Panc1 (cell line): ENCODE measurements around the gene INCENP. TPM values are rescaled to one million over a fixed set of nuclear protein-coding genes. Genes with fewer than 3 reads are reported as not detected.

Source experiments
- ATAC-seq: fragments of 200-7000 bp; cut with Tn5 transposase; 2 replicates; pipeline ENCODE4 v1.9.1; 2020; ENCODE audit warnings: mild to moderate bottlenecking, moderate library complexity
- BruUV-seq: library from RNA; stranded (reverse); fragments of 400-500 nt; replicated peaks from 2 replicates; lab custom pipeline; 2021; lab: Mats Ljungman, UMichigan
- CTCF ChIA-PET: fragments of 300-600 bp; sonication (Branson Sonifier 250); formaldehyde crosslinking; loops from one replicate; lab custom pipeline; 2022; ENCODE audit warnings: antibody characterized with exemption; lab: Charles Lee
- POLR2A ChIA-PET: fragments of 300-600 bp; sonication (Branson Sonifier 250); formaldehyde crosslinking; loops from one replicate; lab custom pipeline; 2022; ENCODE audit warnings: antibody characterized with exemption; lab: Charles Lee
- DNase-seq: peaks from one replicate; pipeline ENCODE4 v3.0.0-alpha.2; 2010; ENCODE audit warnings: low read depth, low spot score
- H3K27ac ChIP-seq: 2 replicates; pipeline ENCODE4 v1.5.1; 2011; ENCODE audit warnings: mild to moderate bottlenecking, low read length, inconsistent platforms
- H3K27me3 ChIP-seq: fragments of 200-500 bp; sonication (Bioruptor generic); 2 replicates; pipeline ENCODE4 v1.6.0; 2014; ENCODE audit warnings: low read length, inconsistent platforms; ENCODE audit not compliant: control insufficient read depth, insufficient read depth
- H3K36me3 ChIP-seq: fragments of 200-500 bp; sonication (Bioruptor generic); 2 replicates; pipeline ENCODE4 v1.5.1; 2014; ENCODE audit warnings: inconsistent platforms, mild to moderate bottlenecking, low read length, moderate library complexity; ENCODE audit not compliant: control insufficient read depth, insufficient read depth
- H3K4me1 ChIP-seq: 2 replicates; pipeline ENCODE4 v1.5.1; 2011; ENCODE audit warnings: inconsistent platforms, mild to moderate bottlenecking, low read length, moderate library complexity; ENCODE audit not compliant: control insufficient read depth, insufficient read depth
- H3K4me3 ChIP-seq, 2 experiments: 2 replicates each; pipeline ENCODE4 v1.5.1; 2011 to 2012; ENCODE audit warnings: low read depth in 2 of 2, low read length in 2 of 2, mild to moderate bottlenecking in 2 of 2, inconsistent platforms in 1 of 2, moderate library complexity in 1 of 2
- H3K9me3 ChIP-seq: fragments of 200-500 bp; sonication (Bioruptor generic); 2 replicates; pipeline ENCODE4 v1.5.1; 2014; ENCODE audit warnings: low read depth, mild to moderate bottlenecking, inconsistent platforms, low read length, moderate library complexity; ENCODE audit not compliant: control insufficient read depth, insufficient read depth
- POLR2AphosphoS5 ChIP-seq: IDR thresholded peaks from 2 replicates; pipeline ENCODE4 v1.6.1; 2012; ENCODE audit warnings: mild to moderate bottlenecking, low read depth, low read length, moderate library complexity
- SIN3A ChIP-seq: IDR thresholded peaks from 2 replicates; pipeline ENCODE4 v1.6.1; 2012; ENCODE audit warnings: low read depth, mild to moderate bottlenecking, low read length, moderate library complexity, borderline replicate concordance; ENCODE audit not compliant: insufficient read depth
- TCF7L2 ChIP-seq: IDR thresholded peaks from 2 replicates; pipeline ENCODE4 v1.6.1; 2011; ENCODE audit warnings: mild to moderate bottlenecking, low read depth, low read length, inconsistent platforms
- in situ Hi-C: cut with HindIII; loops from 2 replicates; pipeline ENCODE4 v1.10.0; 2016; ENCODE audit warnings: low sequenced_read_pairs, low pct_unique_long_range_greater_than_20kb
- intact Hi-C: fragments of 100-400 bp; cut with micrococcal nuclease; formaldehyde crosslinking; loops from one replicate; pipeline ENCODE4 v1.10.0; 2022; ENCODE audit not compliant: unreplicated experiment
- total RNA-seq: library from RNA; stranded (reverse); gene quantifications from one replicate; pipeline ENCODE4 v1.2.1, GENCODE V29; 2021; ENCODE audit not compliant: unreplicated experiment
- TF ChIP-seq, protein P1 (sequence below): fragments of 450-650 bp; IDR thresholded peaks from 2 replicates; pipeline ENCODE4 v1.5.1; 2017; ENCODE audit warnings: mild to moderate bottlenecking
- TF ChIP-seq, protein P2 (sequence below), 2 experiments: IDR thresholded peaks; 2 replicates each; pipeline ENCODE4 v1.6.1; 2011 to 2012; ENCODE audit warnings: low read depth in 2 of 2, control low read depth in 1 of 2, low read length in 1 of 2, mild to moderate bottlenecking in 1 of 2, moderate library complexity in 1 of 2; ENCODE audit not compliant: insufficient read depth in 1 of 2

The INCENP gene
- total RNA-seq, 1 experiment from 2014 or later, result 81.5 TPM

GRCh38 chr11:62149986-62150886 is 26.4 kb downstream of the INCENP start:
- BruUV-seq, result no TSS peak
- Histone ChIP-seq H3K36me3 (peaks cover 13% of the 10 kb centered on the region), H3K4me1 (no peaks in the 10 kb centered on the region), H3K4me3 (no peak overlapping the region), H3K9me3 (no peaks in the 10 kb centered on the region), H3K27me3 (no peaks in the 10 kb centered on the region), H3K27ac (no peak overlapping the region)
- CTCF ChIA-PET, result no interaction called here
- POLR2A ChIA-PET, result no interaction called here
- in situ Hi-C loops, result no loop called here
- DNase-seq, result no peak
- intact Hi-C loops, result no loop called here
- TF ChIP-seq, protein P1, sequence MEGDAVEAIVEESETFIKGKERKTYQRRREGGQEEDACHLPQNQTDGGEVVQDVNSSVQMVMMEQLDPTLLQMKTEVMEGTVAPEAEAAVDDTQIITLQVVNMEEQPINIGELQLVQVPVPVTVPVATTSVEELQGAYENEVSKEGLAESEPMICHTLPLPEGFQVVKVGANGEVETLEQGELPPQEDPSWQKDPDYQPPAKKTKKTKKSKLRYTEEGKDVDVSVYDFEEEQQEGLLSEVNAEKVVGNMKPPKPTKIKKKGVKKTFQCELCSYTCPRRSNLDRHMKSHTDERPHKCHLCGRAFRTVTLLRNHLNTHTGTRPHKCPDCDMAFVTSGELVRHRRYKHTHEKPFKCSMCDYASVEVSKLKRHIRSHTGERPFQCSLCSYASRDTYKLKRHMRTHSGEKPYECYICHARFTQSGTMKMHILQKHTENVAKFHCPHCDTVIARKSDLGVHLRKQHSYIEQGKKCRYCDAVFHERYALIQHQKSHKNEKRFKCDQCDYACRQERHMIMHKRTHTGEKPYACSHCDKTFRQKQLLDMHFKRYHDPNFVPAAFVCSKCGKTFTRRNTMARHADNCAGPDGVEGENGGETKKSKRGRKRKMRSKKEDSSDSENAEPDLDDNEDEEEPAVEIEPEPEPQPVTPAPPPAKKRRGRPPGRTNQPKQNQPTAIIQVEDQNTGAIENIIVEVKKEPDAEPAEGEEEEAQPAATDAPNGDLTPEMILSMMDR, result no peak
- ATAC-seq, result no peak

GRCh38 chr11:62150887-62151736 is 27.3 kb downstream of the INCENP start:
- ChIA-PET POLR2A (no interaction called here), CTCF (no interaction called here)
- no peaks in the 10 kb centered on the region for H3K4me1 ChIP-seq
- no peak overlapping the region for H3K27ac ChIP-seq
- no peaks in the 10 kb centered on the region for H3K27me3 ChIP-seq
- no peak for ATAC-seq
- intact Hi-C loops (no loop called here), in situ Hi-C loops (no loop called here)
- TF ChIP-seq POLR2AphosphoS5, result no peak
- no peak for TF ChIP-seq SIN3A
- TF ChIP-seq, protein P1, result no peak
- TF ChIP-seq, protein P2, sequence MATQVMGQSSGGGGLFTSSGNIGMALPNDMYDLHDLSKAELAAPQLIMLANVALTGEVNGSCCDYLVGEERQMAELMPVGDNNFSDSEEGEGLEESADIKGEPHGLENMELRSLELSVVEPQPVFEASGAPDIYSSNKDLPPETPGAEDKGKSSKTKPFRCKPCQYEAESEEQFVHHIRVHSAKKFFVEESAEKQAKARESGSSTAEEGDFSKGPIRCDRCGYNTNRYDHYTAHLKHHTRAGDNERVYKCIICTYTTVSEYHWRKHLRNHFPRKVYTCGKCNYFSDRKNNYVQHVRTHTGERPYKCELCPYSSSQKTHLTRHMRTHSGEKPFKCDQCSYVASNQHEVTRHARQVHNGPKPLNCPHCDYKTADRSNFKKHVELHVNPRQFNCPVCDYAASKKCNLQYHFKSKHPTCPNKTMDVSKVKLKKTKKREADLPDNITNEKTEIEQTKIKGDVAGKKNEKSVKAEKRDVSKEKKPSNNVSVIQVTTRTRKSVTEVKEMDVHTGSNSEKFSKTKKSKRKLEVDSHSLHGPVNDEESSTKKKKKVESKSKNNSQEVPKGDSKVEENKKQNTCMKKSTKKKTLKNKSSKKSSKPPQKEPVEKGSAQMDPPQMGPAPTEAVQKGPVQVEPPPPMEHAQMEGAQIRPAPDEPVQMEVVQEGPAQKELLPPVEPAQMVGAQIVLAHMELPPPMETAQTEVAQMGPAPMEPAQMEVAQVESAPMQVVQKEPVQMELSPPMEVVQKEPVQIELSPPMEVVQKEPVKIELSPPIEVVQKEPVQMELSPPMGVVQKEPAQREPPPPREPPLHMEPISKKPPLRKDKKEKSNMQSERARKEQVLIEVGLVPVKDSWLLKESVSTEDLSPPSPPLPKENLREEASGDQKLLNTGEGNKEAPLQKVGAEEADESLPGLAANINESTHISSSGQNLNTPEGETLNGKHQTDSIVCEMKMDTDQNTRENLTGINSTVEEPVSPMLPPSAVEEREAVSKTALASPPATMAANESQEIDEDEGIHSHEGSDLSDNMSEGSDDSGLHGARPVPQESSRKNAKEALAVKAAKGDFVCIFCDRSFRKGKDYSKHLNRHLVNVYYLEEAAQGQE (IDR thresholded peaks at IDR 0.05; ENCODE audit: insufficient read depth in 1 of 2, low read depth in 2 of 2, low read length in 1 of 2), result no peak
- no peak for TF ChIP-seq TCF7L2
- H3K36me3 ChIP-seq, result peaks cover 13% of the 10 kb centered on the region
- H3K9me3 ChIP-seq, result no peaks in the 10 kb centered on the region
- no peak overlapping the region for H3K4me3 ChIP-seq
- DNase-seq, result no peak
- BruUV-seq, result no TSS peak
